Right renal pelvis (tissue), 4 donors: ENCODE results near the gene PIGX. TPM values are rescaled to one million over a fixed set of nuclear protein-coding genes. Genes with fewer than 3 reads are reported as not detected.

Experiments used
- DNase-seq, 4 donors: peaks; one replicate each; pipeline ENCODE4 v3.0.0-alpha.2; 2013; ENCODE audit warnings: low read depth in 4 of 4, low spot score in 3 of 4, missing footprints in 1 of 4
- polyA plus RNA-seq, 4 donors: library from polyadenylated mRNA; unstranded; fragments of 120-200 nt; gene quantifications; one replicate each; pipeline ENCODE4 v1.2.1, GENCODE V29; 2013; ENCODE audit not compliant: insufficient read length in 4 of 4

PIGX gene
- polyA plus RNA-seq, 4 donors, result 32.1 to 35.1 (median 34.4) TPM

GRCh38 chr3:196754091-196754981, 42.2 kb downstream of the PIGX start:
- no peak for DNase-seq

- no peak for DNase-seq
These were observed 44.6 kb downstream of the PIGX start for GRCh38 chr3:196756732-196757131.

GRCh38 chr3:196757876-196758739, 45.9 kb downstream of the PIGX start:
- DNase-seq, result no peak

GRCh38 chr3:196763179-196763578, 51.0 kb downstream of the PIGX start:
- no peak for DNase-seq

- DNase-seq, result no peak
These were observed 53.3 kb downstream of the PIGX start for GRCh38 chr3:196765454-196765853.

- no peak for DNase-seq
These were observed 58.9 kb downstream of the PIGX start for GRCh38 chr3:196771067-196771466.

- no peak for DNase-seq
These were observed 59.9 kb downstream of the PIGX start for GRCh38 chr3:196772102-196772501.

GRCh38 chr3:196772897-196773296, 60.7 kb downstream of the PIGX start:
- no peak for DNase-seq

- DNase-seq, result no peak
These were observed 62.1 kb downstream of the PIGX start for GRCh38 chr3:196774191-196774820.

GRCh38 chr3:196774848-196775422, 62.8 kb downstream of the PIGX start:
- no peak for DNase-seq

GRCh38 chr3:196775938-196776337, 63.8 kb downstream of the PIGX start:
- no peak for DNase-seq

- no peak for DNase-seq
These were observed 65.7 kb downstream of the PIGX start for GRCh38 chr3:196777836-196778235.

GRCh38 chr3:196778755-196779154, 66.6 kb downstream of the PIGX start:
- DNase-seq, result no peak

GRCh38 chr3:196782511-196782910, 70.3 kb downstream of the PIGX start:
- DNase-seq, result no peak

Other genes starting within 250 kb of the PIGX start
- 10 to 100 TPM; 12.8 to 15.0 (median 14.5) TPM for gene RNF168, start 208.6 kb upstream of the PIGX start, polyA plus RNA-seq
- not detected for gene SMCO1, start 197.0 kb upstream of the PIGX start, polyA plus RNA-seq
- gene WDR53, start 143.8 kb upstream of the PIGX start, polyA plus RNA-seq, result 10 to 100 TPM; 16.5 to 21.8 (median 18.2) TPM
- 10 to 100 TPM; 13.6 to 20.1 (median 19.6) TPM for gene FBXO45, start 143.7 kb upstream of the PIGX start, polyA plus RNA-seq
- gene NRROS, start 72.7 kb upstream of the PIGX start, polyA plus RNA-seq, result 1 to 10 TPM; 3.2 to 4.2 (median 3.5) TPM
- gene CEP19, start 127 bp upstream of the PIGX start, polyA plus RNA-seq, result 1 to 10 TPM; 5.6 to 6.5 (median 6.1) TPM
- gene PAK2, start 27.5 kb downstream of the PIGX start, polyA plus RNA-seq, result 10 to 100 TPM; 70.8 to 83.7 (median 79.5) TPM
- 10 to 100 TPM; 16.3 to 20.9 (median 18.5) TPM for gene SENP5, start 155.5 kb downstream of the PIGX start, polyA plus RNA-seq
- 100 to 1,000 TPM in 2 of 4 donors, 10 to 100 TPM in 2; 96.1 to 108 (median 103) TPM for gene NCBP2, start 230.2 kb downstream of the PIGX start, polyA plus RNA-seq